GM04503 (cell line): Measurements from ENCODE around the gene RAB14.
A peak's percentile ranks its signal among the peaks of the same experiment; 100 is the strongest.

Source experiments
- DNase-seq: peaks from one replicate; pipeline ENCODE4 v3.0.0-alpha.2; 2012; ENCODE audit warnings: low read depth

The RAB14 gene

DNA sequence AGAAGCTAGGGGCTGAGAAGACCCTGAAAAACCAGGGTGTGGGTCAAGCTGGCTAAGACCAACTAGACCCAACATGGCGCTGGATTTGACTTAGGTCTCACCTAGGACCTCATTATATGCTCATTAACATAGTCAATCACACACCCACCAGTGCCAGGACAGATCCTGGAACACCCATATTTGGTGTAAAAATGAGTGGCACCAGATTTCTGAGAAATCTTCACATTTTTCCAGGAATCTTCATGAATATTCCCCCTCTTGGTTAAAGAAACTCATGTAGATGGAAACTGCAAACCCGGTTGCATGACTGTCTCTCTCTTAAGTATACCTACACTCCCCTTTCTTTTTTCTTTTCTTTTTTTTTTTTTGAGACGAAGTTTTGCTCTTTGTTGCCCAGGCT is 17.9 kb upstream of the RAB14 start:
- no peak for DNase-seq

DNA sequence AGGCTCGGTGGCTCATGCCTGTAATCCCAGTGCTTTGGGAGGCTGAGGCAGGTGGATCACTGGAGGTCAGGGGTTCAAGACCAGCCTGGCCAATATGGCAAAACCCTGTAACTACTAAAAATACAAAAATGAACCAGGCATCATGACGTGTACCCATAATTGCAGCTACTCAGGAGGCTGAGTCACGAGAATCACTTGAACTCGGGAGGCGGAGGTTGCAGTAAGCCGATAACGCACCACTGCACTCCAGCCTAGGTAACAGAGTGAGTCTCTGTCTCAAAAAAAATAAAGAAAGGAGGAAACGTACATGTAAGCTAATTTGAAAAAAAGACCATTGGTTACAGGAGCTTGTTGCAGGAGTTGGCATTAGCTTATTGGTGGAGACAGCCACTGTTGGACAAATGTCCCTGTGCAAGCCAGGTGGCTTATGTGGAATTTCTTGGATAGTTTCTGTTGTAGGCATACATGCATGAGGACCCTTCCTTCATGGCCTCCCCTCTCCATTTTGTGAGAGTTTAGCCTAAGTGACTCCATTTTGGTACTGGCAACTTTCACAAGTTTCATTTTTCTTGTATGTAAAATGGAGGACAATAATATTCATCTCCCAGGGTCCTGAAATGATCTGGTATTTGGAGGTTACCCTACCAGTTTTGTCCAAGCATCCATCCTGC is 16.8 kb upstream of the RAB14 start:
- DNase-seq = no peak

DNA sequence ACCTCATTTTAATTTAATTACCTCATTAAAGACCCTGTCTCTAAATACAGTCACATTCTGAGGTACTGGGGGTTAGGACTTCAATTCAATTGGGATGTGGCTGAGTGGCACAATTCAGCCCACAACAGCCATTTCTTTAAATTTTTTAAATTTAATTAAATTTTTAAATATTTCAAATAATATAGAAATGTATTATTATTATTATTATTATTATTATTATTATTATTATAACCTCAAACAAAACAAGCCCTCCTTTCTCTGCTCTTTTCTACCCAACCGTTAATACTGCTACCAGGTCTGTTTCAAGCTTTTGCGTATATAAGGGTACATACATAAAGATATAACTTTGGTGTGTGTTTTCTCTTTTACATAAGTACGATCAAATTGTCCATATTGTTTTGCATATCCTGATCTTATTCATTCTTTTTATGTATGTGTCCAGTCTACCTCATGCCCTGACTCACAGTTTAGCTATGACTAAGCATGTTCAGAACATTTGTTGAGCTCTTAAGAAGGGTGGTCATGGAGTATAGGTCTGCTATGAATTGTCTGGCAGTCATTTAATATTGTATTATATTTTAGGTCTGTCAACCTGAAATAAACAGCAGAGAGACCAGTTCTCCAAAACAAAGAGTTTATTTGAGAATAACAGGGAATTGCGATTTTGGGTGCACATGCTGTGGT is 16.1 kb upstream of the RAB14 start:
- no peak for DNase-seq

DNA sequence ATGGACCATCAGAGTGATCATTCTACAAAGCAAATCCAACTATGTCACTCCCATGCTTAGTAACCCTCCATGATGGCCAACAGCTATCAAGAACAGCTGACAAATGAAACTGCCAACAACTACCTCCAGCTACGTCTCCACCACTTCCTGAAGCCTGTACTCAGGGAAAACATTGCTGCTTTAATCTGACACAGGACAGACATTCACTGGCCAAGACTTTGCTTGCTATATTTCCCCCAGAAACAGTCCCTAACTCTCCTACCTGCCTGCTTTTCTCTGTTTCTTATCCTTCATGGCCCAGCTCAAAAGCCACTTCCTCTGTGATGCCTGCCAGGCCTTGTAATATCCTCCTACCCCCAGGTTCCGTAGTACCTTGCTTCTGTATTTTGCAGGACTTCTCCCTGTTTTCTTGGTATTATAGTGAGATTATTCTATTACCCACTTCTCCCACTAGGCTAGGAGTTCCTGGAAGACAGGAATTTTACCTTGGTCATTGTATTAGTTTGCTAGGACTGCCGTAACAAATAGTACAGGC is 14.7 kb upstream of the RAB14 start:
- DNase-seq = no peak

DNA sequence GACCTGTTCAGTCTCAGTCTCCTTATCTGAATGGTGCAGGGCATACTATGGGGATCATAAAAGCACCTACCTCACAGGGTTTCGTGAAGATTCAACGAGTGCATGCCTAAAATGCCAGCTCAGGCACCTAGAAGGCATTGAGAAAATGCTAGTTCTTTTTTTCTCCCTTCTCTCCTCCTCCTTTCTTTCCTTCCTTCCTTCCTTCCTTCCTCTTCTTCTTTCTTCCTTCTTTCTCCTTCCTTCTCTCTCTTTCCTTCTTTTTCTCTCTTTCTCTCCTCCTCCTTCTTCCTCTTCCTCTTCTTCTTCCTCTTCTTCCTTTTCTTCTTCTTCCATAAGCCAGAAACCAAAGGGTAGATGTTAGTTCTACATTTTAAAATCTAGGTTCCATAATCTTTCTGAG is 12.3 kb upstream of the RAB14 start:
- no peak for DNase-seq

DNA sequence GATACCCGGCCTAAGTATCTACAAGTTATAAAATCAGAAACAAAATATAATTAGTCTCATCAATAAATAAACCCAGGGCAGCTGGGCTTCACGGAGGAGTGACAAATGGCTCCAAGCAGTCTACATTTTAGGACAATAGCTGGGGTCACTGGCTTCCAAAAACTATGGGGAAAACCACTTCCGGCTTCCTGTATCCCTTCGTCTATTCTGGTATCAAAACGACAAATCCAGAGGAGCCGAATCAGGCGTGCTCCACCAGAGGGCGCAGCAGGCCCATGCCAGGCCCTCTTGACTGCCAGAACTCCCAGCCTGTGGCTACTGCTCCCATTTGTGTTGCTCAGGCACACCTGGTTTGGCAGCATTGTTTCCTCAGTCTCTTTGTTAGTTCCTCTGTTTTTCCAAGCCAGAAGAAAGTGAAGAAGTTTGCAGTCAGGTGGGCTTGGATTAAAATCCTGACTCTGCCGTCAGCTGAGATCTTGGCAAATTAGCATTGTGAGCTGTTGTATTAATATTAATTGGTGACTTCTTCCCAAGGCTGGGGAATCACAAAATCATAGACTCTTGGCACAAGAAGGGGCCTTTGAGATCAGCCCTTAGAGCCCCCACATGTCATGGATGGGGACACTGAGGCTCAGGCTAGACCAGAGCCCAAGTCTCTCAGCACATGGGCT is 11.6 kb upstream of the RAB14 start:
- peak; percentile 34 for DNase-seq

DNA sequence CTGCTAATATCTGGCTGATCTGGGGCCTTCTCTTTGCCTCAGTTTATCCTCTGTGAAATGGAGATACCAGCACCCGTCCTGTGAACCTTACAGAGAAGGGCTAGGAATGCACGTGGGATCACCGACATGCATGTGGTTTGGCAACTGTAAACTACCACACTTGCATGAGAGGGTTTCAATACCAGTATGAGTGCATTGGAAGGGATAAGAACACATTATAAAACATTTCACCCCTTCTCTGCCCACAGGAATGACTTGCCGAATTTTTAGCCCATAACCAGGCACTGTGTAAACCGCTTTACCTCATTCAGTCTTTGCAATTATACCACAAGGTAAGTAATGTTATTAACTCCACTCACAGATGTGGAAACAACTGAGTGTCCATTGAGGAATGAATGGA is 8.9 kb upstream of the RAB14 start:
- no peak for DNase-seq

DNA sequence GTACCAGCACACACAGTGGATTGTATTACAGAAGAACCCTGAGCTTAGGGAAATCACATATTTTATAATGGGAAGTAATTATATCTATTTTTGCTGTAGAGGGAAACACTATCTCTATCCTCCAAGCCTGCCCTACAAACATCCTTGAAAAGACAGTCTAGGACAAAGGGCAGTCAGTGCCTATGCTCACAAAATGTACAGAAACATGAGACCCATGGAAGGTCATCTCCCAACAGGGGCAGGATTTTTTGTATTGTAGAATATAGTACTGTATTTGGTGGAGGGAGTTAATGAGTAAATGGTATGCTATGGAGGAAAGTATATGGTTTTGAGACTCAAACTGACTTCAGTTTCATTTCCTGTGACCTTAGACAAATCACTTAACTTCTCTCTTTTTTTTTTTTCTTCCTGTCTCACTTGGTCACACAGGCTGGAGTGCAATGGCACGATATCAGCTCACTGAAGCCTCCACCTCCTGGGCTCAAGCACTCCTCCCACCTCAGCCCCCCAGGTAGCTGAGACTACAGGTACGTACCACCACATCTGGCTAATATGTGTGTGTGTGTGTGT is 5.8 kb upstream of the RAB14 start:
- no peak for DNase-seq

DNA sequence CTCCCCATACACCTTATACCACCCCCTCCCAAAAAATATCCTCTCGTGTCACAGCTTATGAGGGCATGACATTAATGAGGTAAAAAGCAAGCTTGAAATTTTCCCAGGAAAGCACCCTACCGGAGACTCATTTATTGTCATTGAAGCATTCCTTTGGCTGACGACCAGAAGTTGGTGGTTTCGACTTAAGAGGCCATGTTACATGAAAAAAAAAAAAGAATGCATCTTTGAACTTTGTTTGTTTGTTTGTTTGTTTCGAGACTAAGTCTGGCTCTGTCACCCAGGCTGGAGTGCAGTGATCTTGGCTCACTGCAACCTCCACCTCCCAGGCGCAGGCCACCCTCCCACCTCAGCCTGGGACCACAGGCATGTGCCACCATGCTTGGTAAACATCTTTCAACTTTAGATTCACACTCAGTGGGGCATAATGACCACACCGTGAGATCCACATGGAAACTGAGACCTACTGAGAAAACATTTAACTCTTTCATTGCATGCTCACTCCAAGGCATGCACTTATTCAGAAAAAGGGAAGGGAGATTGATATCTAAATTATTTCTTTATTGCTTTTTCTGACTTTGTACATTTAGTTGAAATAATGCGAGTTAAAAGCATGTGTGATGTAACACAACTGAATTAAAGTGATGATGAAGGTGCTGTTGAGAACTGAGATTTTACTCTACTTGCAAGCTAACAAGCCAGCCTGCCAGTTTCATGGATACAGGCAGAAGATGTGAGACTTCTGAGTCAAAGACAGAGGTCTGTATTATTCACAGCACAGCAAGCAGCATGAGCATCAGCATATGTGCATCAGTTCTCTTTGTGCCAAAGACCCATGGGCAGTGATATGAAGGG is 5.1 kb upstream of the RAB14 start:
- no peak for DNase-seq

DNA sequence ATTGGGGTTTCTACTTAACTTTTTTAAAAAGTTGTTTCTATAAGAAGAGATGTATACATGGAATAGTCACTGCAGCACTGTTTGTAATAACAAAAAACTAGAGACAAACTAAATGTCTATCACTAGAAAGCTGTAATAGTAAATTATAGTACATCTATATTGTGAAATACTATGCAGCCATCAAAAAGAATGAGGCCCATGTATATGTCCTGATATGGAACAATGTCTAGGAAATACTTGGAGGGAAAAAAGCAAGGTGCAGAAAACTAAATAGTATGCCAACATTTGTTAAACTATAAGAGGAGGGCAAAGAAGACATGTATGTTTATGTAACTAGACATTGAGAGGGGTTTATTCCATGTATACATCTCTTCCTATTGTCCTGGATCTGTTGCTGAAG is 2.9 kb upstream of the RAB14 start:
- no peak for DNase-seq

DNA sequence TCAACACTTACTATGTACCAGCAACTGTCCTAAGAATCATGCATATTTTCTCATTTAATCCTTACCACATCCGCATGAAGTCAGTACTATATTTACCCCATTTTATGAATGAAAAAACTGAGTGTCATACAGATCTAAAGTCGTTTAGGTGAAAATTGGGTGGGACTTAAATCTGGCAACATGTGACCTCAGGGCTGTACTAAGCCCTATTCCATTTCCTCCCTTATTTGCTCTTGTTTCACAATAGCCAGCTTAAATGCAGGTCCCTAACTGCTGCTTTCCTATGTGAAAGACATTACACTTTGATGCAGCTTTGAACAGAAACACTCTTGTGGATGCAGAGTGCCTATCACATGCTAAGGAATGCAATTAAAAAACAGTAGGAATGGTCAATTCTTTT is 2.5 kb upstream of the RAB14 start:
- DNase-seq = no peak

DNA sequence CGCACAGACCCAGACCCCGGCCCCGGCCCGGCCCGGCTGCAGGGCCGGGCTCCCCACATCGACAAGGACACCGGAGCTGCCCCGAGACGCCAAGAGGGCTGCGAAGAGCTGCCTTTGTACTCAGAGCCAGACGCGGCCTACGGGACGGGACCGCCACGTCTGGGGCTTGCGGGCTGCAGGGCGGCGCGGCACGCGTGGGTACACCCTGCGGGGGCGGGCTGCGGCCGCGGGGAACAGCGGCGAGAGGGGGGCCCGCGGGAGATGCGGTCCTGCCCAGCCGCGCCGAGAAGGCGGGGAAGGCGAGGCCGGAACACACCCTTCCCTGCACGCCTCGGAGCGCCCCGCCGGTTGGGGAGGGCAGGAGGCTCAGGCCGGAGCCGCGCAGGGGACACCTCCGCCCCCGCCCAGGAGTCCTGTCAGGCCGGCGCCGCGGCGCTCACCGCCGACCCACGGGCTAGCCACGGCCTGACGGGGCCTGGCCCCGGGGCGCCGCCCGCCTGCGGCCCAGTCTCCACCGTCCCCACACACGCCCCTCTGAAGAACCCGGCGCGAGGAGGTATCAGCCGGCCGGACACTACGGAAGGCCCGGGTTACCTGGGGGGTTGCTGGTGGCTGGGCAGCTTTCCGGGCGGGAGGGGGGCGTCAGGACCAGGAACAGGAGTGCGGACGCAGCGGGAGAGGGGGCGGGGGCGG is 478 bp downstream of the RAB14 start:
- DNase-seq = no peak

DNA sequence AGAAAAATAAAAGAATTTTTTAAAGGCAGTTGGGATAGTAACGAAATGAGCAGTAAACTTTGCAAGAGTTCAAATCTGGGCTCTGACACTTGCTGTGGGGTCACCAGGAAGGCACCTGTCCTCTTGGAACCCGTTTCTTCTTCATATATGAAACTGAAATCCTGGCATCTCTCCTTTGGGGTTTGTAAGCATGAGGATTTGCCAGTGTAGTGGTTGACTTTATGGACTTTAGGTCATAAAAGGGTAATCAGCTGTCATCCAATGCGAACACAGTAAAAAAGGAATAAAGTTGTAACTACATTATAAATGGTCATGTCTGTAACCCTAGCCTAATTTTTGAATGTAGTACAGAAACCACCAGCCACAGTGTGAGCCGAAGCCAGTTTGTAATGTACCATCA is 1.3 kb downstream of the RAB14 start:
- no peak for DNase-seq

DNA sequence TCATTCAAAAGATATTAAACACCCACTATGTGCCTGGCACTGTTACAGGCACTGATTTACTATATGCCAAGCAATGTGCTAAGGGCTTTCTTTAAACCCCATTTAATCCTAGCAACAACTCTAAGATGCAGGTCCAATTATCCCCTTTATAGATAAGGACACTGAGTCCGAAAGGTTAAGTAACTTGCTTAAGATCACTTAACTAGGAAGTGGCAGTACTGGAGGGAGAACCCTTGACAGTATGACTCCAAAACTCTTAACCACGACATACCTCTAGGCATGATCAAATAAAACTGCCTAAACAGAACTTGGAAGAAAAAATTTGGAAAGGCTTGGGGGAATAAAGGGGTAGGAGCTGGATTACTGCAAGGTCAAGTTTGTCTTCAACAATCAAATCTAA is 1.7 kb downstream of the RAB14 start:
- no peak for DNase-seq

DNA sequence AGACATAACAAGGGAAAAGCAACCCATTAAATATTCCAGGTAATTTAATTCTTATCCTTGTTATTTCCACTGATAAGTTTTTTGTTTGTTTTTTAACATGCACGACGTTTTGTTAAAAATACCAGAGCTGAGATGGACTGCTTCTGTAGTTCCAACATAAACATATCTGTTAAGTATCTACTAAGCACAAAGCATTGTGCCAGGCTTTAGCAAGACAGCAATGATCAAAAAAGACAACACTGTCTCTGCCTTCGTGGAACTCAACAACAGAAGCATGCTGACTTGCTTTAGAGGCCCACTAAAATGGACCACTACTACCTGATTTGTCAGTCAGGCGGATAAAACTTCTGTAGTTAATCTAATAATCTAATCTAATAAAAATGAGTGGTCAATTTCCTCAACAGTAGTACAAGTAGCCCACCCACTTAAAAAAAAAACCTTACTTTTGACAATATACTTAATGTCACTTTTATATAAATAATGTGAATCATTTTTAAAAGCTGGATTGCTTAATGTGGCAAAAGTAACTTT is 3.1 kb downstream of the RAB14 start:
- DNase-seq = no peak

DNA sequence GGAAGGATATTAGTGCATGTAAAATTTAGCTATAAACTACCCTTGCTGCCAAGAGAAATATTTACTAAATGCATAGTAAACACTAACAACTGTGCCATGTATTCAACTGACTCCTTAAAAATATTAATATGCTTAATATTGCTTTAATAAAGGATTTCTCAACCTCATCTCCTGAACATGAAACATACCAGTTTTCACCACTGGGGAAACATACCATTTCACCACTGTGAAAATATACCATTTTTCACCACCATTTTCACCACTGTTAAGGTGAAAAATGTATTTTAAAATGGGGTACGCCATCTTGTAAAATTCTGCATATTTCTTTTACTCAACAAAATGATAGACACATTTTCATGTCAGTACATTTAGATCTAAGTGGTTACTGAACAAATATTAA is 4.5 kb downstream of the RAB14 start:
- DNase-seq = no peak

DNA sequence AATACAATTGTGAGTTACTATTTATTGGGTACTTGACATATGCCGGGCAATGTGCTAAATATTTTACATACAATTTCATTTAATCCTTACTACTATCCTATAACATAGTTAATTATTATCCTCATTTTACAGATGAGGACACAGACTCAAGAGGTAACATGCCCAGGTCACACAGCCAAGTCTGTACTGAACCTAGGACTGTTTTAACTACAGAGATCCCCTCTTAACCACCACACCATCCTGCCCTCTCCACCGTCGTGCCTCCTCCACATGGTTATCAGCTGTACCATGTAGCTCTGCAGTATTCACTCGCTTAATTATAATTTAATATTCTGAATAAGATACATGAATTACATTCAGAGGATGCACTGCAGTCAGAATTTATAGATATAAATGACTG is 5.3 kb downstream of the RAB14 start:
- no peak for DNase-seq

DNA sequence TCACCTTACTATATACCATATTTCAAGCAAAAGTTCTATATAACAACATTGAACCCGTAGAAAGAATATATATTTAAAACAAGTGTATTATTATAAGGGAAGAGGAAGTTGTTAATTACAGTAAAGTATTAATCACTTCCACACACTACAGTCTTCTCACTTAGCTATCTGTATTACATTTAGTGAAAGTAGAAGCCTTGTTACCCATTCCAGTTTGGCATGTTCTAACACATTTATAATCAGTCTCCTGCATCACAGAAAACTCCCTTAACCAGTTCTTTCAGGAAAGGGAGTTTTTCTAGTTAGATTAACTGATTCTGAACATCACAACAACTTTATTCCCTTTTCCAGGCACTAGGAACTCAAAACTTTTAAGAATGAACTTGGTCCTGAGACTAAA is 6.9 kb downstream of the RAB14 start:
- no peak for DNase-seq

DNA sequence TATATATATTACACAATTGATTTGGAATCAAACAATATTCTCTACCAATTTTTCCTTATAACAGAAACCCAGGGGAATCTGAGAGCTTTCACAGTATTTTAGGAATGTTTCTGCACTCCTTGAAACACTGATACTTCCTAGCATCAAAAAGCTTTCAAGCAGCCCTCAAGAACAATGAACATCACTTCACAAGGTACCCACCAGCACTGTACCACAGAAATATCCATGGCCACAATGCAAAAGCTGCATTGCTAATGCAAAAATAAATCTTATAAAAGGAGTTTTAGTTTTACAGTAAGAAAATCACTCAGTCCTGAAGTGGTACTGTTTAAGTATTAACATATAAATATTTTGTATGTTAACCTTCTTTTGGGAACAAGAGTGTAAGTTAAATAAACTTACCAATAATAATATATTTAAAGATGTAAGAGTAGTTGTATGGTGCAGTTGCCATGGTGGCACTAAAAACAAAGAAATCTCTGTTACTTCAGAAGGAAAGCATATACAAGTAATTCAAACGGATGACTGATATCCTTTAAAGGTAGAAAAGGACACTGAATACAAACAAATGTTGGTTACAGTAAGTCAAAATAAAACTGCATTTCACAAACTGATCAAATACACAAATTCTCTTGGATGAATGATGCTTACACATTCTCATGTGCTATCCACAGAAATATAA is 8.6 kb downstream of the RAB14 start:
- no peak for DNase-seq

DNA sequence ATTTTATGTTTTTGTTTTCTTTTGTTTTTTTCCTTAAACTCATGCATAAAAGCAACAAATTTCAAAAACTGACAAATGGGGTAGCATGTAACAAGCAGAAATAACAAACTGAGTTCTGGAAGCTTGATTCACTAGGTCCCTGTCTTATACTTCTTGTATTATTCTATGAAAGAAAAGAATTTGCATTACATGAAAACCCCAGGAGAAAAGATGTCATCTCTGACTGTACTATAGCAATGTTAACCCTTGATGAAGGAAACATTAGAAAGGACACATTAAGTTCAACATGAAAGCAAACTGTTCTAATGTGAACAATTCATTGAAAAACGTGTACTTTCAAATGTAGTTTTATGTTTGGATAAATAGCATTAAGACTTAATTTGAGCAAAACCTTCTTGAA is 9.2 kb downstream of the RAB14 start:
- DNase-seq = no peak

DNA sequence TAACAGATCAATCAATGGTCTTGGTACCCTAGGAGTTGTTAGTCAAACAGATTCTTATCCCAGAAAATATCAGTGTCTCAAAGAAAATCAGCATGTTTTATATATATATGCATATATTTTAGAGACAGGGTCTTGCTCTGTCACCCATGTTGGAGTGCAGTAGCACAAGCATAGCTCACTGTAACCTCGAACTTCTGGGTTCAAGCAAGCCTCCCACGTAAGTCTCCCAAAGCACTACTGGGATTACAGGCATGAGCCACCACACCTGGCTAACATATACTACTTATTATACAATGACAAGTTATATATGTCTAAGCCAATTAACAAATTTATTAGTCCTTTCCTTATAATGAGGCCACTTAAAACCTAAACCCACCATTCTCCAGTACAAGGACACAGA is 10.4 kb downstream of the RAB14 start:
- DNase-seq = no peak
